Prostate gland (tissue), 2 donors: ENCODE results near the gene HOMEZ.

Experiments
- CTCF ChIP-seq, 4 experiments: fragments of 200-600 bp in 2 of 4; fragments of 450-650 bp in 2 of 4; sonication (generic) in 2 of 4; IDR thresholded peaks; 1 replicate in 3 of 4; 2 replicates in 1 of 4; pipeline ENCODE4 v1.5.1; 2016 to 2019; ENCODE audit warnings: antibody characterized with exemption in 4 of 4, mild to moderate bottlenecking in 2 of 4, moderate library complexity in 2 of 4
- POLR2A ChIP-seq: fragments of 450-650 bp; IDR thresholded peaks from one replicate; pipeline ENCODE4 v1.6.1; 2016; ENCODE audit warnings: antibody characterized with exemption, mild to moderate bottlenecking
- POLR2AphosphoS5 ChIP-seq: sonication (generic); formaldehyde crosslinking; IDR thresholded peaks from one replicate; pipeline ENCODE4 v1.6.1; 2017; ENCODE audit warnings: antibody characterized with exemption

GRCh38 chr14:23242076-23242475 lies 43.9 kb downstream of the HOMEZ start:
- TF ChIP-seq CTCF (IDR thresholded peaks at IDR 0.05) (no peak), POLR2A (no peak), POLR2AphosphoS5 (no peak)
